GM08714 (cell line): ENCODE results near the gene DUSP3.

Experiments used
- H3K4me3 ChIP-seq: fragments of 200-500 bp; sonication (Bioruptor generic); 2 replicates; pipeline ENCODE4 v1.5.1; 2014; ENCODE audit warnings: mild to moderate bottlenecking, low read length, inconsistent platforms
- ZNF274 ChIP-seq: IDR thresholded peaks from 2 replicates; pipeline ENCODE4 v1.6.1; 2012; ENCODE audit warnings: mild to moderate bottlenecking, low read depth, low read length

DUSP3 gene

GRCh38 chr17:43788540-43788939, 9.8 kb upstream of the DUSP3 start:
- TF ChIP-seq ZNF274, result no peak
- no peak overlapping the region for H3K4me3 ChIP-seq

- TF ChIP-seq ZNF274, result no peak
- H3K4me3 ChIP-seq, result no peak overlapping the region
Measured at GRCh38 chr17:43787728-43788127, 9.0 kb upstream of the DUSP3 start.

- no peak overlapping the region for H3K4me3 ChIP-seq
- TF ChIP-seq ZNF274, result no peak
Measured at GRCh38 chr17:43784628-43785101, 5.9 kb upstream of the DUSP3 start.

GRCh38 chr17:43784068-43784467, 5.3 kb upstream of the DUSP3 start:
- H3K4me3 ChIP-seq, result no peak overlapping the region
- no peak for TF ChIP-seq ZNF274

GRCh38 chr17:43782913-43783680, 4.3 kb upstream of the DUSP3 start:
- no peak for TF ChIP-seq ZNF274
- no peak overlapping the region for H3K4me3 ChIP-seq

GRCh38 chr17:43780135-43780534, 1.4 kb upstream of the DUSP3 start, which contains the start of gene CFAP97D1:
CFAP97D1 (plus strand) TSS chr17:43780435; CDS start chr17:43780463, 28 bp downstream.
- no peak for TF ChIP-seq ZNF274
- peak within 1 kb of the TSS; percentile 72; the same call in 1 of the 2 replicates for H3K4me3 ChIP-seq

GRCh38 chr17:43779145-43780125, 658 bp upstream of the DUSP3 start:
- H3K4me3 ChIP-seq, result peak overlapping the region; percentile 72; the same call in 1 of the 2 replicates
- TF ChIP-seq ZNF274, result no peak

GRCh38 chr17:43774304-43775250, 4.2 kb downstream of the DUSP3 start:
- no peak for TF ChIP-seq ZNF274
- no peak overlapping the region for H3K4me3 ChIP-seq

GRCh38 chr17:43772877-43773648, 5.7 kb downstream of the DUSP3 start:
- H3K4me3 ChIP-seq, result no peak overlapping the region
- no peak for TF ChIP-seq ZNF274

- H3K4me3 ChIP-seq, result no peak overlapping the region
- no peak for TF ChIP-seq ZNF274
Measured at GRCh38 chr17:43771463-43771862, 7.3 kb downstream of the DUSP3 start.

GRCh38 chr17:43770957-43771356, 7.8 kb downstream of the DUSP3 start:
- TF ChIP-seq ZNF274, result no peak

GRCh38 chr17:43769859-43770258, 8.9 kb downstream of the DUSP3 start:
- no peak overlapping the region for H3K4me3 ChIP-seq
- no peak for TF ChIP-seq ZNF274

More at GRCh38 chr17:43770957-43771356, 7.8 kb downstream of the DUSP3 start:
- no peak overlapping the region for H3K4me3 ChIP-seq

GRCh38 chr17:43769426-43769825, 9.4 kb downstream of the DUSP3 start:
- no peak overlapping the region for H3K4me3 ChIP-seq

More at GRCh38 chr17:43769426-43769825, 9.4 kb downstream of the DUSP3 start:
- TF ChIP-seq ZNF274, result no peak
